Tibial artery (tissue), 4 donors: ENCODE data around the gene DPYSL5.

Source experiments
- DNase-seq, 2 donors: peaks; one replicate each; pipeline ENCODE4 v3.0.0-alpha.2; 2019
- H3K27ac ChIP-seq, 2 donors: fragments of 200-600 bp; sonication (generic) in 1 of 2; 1 replicate in 1 of 2; 2 replicates in 1 of 2; pipeline ENCODE4 v1.5.1; 2018 to 2019; ENCODE audit warnings: mild to moderate bottlenecking in 1 of 2
- H3K27me3 ChIP-seq, 2 donors: fragments of 200-600 bp; sonication (generic) in 1 of 2; one replicate each; pipeline versions ENCODE4 v1.5.1 to v1.6.0; 2016 to 2019
- H3K36me3 ChIP-seq, 3 donors: fragments of 200-600 bp; sonication (generic) in 2 of 3; one replicate each; pipeline ENCODE4 v1.5.1; 2016 to 2019; ENCODE audit warnings: mild to moderate bottlenecking in 2 of 3
- H3K4me1 ChIP-seq, 4 donors: fragments of 200-600 bp; sonication (generic) in 2 of 4; 1 replicate in 3 of 4; 2 replicates in 1 of 4; pipeline ENCODE4 v1.5.1; 2016 to 2019
- H3K4me3 ChIP-seq, 2 donors: fragments of 200-600 bp; sonication (generic) in 1 of 2; 1 replicate in 1 of 2; 2 replicates in 1 of 2; pipeline ENCODE4 v1.5.1; 2018 to 2019; ENCODE audit warnings: mild to moderate bottlenecking in 2 of 2
- H3K9me3 ChIP-seq, 3 donors: fragments of 200-600 bp; sonication (generic) in 1 of 3; one replicate each; pipeline ENCODE4 v1.5.1; 2016 to 2019
- intact Hi-C: fragments of 100-400 bp; cut with DNase I; formaldehyde crosslinking; loops from one replicate; pipeline ENCODE4 v1.15.0; 2023; ENCODE audit warnings: low total_unique reads
- TF ChIP-seq, protein P1 (sequence below), 2 experiments: fragments of 200-600 bp in 1 of 2; fragments of 450-650 bp in 1 of 2; IDR thresholded peaks; one replicate each; pipeline ENCODE4 v1.5.1; 2017 to 2019; ENCODE audit warnings: antibody characterized with exemption in 2 of 2, mild to moderate bottlenecking in 1 of 2, moderate library complexity in 1 of 2

Gene DPYSL5

DNA sequence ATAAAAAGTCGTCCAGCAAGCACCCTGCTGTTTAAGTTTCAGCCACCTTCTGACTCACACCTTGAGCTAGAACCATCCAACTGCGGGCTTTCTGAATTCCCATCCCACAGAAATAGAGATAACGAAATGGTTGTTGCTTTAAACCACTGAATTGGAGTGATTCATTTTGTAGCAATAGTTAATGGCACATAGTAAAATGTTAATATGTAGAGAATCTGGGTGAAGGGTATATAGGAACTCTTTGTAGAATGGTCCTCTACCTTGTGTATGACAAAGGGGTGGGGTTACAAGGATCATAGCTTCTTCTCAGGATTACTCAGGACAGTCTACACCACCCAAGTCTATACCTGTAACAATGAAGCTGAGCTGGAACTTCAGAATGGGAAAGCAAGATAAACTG is 120.1 kb downstream of the DPYSL5 start:
- DNase-seq = no peak
- intact Hi-C loops = loop anchor here (10.0 kb wide), 1 partner anchor 247 kb away; the partner anchor contains the start of genes ATRAID, CAD and SLC5A6
- H3K9me3 ChIP-seq = no peaks in the 10 kb centered on the region
- H3K36me3 ChIP-seq = no peaks in the 10 kb centered on the region
- H3K4me3 ChIP-seq = no peak overlapping the region
- peaks cover 0 to 23% (median 9%) of the 10 kb centered on the region in 4 donors for H3K4me1 ChIP-seq
- no peak overlapping the region for H3K27ac ChIP-seq
- TF ChIP-seq, protein P1, sequence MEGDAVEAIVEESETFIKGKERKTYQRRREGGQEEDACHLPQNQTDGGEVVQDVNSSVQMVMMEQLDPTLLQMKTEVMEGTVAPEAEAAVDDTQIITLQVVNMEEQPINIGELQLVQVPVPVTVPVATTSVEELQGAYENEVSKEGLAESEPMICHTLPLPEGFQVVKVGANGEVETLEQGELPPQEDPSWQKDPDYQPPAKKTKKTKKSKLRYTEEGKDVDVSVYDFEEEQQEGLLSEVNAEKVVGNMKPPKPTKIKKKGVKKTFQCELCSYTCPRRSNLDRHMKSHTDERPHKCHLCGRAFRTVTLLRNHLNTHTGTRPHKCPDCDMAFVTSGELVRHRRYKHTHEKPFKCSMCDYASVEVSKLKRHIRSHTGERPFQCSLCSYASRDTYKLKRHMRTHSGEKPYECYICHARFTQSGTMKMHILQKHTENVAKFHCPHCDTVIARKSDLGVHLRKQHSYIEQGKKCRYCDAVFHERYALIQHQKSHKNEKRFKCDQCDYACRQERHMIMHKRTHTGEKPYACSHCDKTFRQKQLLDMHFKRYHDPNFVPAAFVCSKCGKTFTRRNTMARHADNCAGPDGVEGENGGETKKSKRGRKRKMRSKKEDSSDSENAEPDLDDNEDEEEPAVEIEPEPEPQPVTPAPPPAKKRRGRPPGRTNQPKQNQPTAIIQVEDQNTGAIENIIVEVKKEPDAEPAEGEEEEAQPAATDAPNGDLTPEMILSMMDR (IDR thresholded peaks at IDR 0.05) = no peak
- peaks cover 0 to 14% of the 10 kb centered on the region in 2 donors for H3K27me3 ChIP-seq

DNA sequence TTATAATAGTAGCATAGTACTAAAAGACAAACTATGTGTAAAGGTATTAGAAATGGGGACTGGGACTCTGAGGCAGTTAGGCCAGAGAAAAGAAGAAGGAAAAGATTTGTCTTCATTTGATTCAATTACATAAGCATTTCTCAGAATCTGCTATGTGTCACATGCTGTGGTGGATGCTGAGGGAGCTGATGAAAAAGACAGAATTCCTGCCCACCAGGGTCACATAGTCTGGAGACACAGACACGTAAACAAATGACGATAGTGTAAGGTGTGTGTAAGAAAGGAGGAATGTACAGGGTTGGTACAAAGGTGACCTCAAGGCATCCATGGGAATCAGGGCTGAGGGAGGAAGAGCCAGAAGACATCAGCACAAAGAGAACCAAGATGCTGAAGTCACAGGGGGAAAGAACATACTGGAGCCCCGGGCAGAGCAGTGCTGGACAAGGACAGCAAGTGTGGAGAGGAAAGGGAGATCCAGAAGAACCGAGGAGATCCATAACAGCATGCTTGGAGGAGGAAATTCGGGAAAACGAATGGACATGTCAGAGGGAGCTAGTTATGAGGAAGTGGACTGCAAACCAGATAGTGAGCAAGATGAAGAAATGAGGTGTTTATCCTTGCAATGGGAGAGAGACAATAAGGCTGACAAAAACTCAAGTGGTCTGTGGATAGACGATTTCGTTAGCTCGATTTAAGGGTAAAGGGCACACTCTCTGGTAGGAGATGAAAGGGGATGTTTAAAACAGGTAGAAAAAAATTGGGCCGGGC is 121.3 kb downstream of the DPYSL5 start:
- TF ChIP-seq, protein P1 (IDR thresholded peaks at IDR 0.05) = no peak
- peaks cover 0 to 23% (median 9%) of the 10 kb centered on the region in 4 donors for H3K4me1 ChIP-seq

DNA sequence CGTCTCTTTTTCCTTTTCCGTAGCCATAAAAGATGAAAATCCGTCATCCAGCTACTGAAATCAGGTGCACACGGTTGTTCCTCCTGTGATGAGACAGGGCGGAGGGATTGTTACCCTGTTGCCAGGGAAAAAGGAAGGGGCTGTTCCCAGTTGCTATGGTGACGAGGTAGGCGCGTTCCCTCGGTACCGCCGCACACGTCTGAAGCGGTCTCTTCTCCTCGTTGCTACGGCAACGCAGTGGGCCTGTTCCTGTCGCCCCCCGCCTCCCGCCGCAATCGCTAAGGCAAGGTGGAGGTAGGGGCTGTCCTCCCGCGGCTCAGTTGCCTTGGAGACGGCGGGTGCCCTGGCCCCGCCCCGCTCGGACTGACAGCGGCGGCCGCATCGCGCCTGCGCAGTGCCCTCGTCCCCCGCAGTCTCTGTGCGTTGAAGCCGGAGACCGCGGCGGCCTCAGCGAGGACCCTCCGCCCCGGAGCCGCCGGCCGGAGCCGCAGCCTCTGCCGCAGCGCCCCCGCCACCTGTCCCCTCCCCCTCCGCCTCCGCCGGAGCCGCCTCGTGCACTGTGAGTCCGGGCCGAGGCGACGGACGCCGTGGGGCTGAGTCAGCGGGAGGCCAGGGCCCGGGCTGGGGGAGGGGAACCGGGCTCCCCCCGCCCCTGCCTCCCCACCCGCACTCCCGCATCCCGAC is 122.5 kb downstream of the DPYSL5 start, which contains the start of gene MAPRE3:
Gene MAPRE3 (plus strand): TSS at position 394 of the 684 bp plus-strand sequence. CDS start 51,582 bp downstream, outside the sequence.
- peak within 1 kb of the TSS; percentile 73 to 74 for H3K4me3 ChIP-seq
- H3K27me3 ChIP-seq = peaks cover 0 to 2% of the 10 kb centered on the region in 2 donors
- H3K27ac ChIP-seq = peak within 1 kb of the TSS; percentile 74 to 77
- TF ChIP-seq, protein P1 (IDR thresholded peaks at IDR 0.05) = no peak
- peaks cover 0 to 23% (median 9%) of the 10 kb centered on the region in 4 donors for H3K4me1 ChIP-seq
- peak; percentile 74 to 86 for DNase-seq
- no peaks in the 10 kb centered on the region for H3K36me3 ChIP-seq
- H3K9me3 ChIP-seq = no peaks in the 10 kb centered on the region
- intact Hi-C loops = loop anchor here (2.0 to 5.0 kb wide), 2 partner anchors 62 to 114 kb away; partner anchors contain the start of gene TMEM214

More for the DNA sequence above, 121.3 kb downstream of the DPYSL5 start:
- H3K4me3 ChIP-seq = no peak overlapping the region
- H3K36me3 ChIP-seq = no peaks in the 10 kb centered on the region
- DNase-seq = no peak
- intact Hi-C loops = loop anchor here (10.0 kb wide), 1 partner anchor 246 kb away; the partner anchor contains the start of genes ATRAID, CAD and SLC5A6
- H3K9me3 ChIP-seq = no peaks in the 10 kb centered on the region
- peaks cover 0 to 6% of the 10 kb centered on the region in 2 donors for H3K27me3 ChIP-seq
- H3K27ac ChIP-seq = no peak overlapping the region

DNA sequence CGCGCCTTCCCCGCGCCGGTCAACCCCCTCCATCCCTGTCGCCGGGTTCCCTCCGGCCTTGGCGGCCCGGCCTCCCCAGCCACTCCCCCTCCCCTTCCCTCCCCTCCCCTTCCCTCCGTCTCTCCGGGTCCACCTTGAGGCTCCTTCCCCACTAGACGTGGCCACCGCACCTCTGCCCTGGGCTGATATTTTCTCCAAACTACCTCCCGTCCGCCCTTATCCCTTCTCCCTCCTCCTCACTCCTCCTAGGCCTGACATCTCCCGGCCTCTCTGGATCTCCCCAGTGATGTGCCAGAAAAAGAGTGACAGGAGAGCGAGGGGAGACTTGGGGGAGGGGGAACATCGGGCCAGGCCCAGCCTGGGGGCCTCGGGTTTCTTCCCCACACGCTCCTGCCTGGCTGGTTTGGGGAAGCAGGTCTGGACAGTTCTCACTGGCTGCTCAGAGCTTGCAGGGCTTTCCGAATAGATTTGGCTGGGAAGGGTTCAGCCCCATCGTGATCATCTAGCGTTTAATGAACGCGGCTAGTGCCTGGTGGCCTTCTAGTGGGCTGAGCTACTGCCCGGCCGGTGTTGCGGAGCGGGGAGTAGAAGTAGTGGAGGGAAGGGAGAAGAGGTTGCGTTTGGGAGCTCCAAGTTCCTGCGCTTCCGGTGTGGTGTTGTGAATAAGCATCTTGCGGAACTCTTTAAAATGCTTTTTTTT is 123.1 kb downstream of the DPYSL5 start:
- Histone ChIP-seq H3K4me1 (peaks cover 0 to 23% (median 9%) of the 10 kb centered on the region in 4 donors), H3K36me3 (no peaks in the 10 kb centered on the region), H3K9me3 (no peaks in the 10 kb centered on the region), H3K27ac (peak overlapping the region; percentile 74 to 77), H3K27me3 (no peaks in the 10 kb centered on the region), H3K4me3 (peak overlapping the region; percentile 73 to 74)
- intact Hi-C loops = loop anchor here (2.0 to 5.0 kb wide), 2 partner anchors 61 to 114 kb away; partner anchors contain the start of gene TMEM214
- TF ChIP-seq, protein P1 (IDR thresholded peaks at IDR 0.05) = no peak
- peak; percentile 32 to 65 for DNase-seq
